Lung (tissue), 12 donors: ENCODE results near the gene TMEM61. TPM values are rescaled to one million over a fixed set of nuclear protein-coding genes. Genes with fewer than 3 reads are reported as not detected.

Source experiments
- ATAC-seq: fragments of 200-7000 bp; cut with Tn5 transposase; one replicate; pipeline ENCODE4 v1.9.1; 2020; ENCODE audit warnings: moderate number of reproducible peaks; ENCODE audit not compliant: insufficient read depth, low FRiP score
- DNase-seq, 3 donors: peaks; one replicate each; pipeline ENCODE4 v3.0.0-alpha.2; 2013 to 2017
- H3K27ac ChIP-seq, 2 donors: one replicate each; pipeline ENCODE4 v1.5.1; 2013; ENCODE audit warnings: mild to moderate bottlenecking in 2 of 2, moderate library complexity in 2 of 2, control low read depth in 1 of 2, inconsistent platforms in 1 of 2, low read depth in 1 of 2, low read length in 1 of 2
- H3K27me3 ChIP-seq, 3 donors: one replicate each; pipeline ENCODE4 v1.5.1; 2013; ENCODE audit warnings: low read length in 2 of 3; ENCODE audit not compliant: control insufficient read depth in 3 of 3, insufficient read depth in 3 of 3
- H3K36me3 ChIP-seq, 4 donors: one replicate each; pipeline ENCODE4 v1.5.1; 2013; ENCODE audit warnings: low read length in 4 of 4, mild to moderate bottlenecking in 1 of 4, moderate library complexity in 1 of 4; ENCODE audit not compliant: control insufficient read depth in 4 of 4, insufficient read depth in 4 of 4
- H3K4me1 ChIP-seq, 5 donors: one replicate each; pipeline ENCODE4 v1.5.1; 2013; ENCODE audit warnings: low read length in 5 of 5, mild to moderate bottlenecking in 2 of 5, moderate library complexity in 1 of 5; ENCODE audit not compliant: control insufficient read depth in 5 of 5, insufficient read depth in 5 of 5
- H3K4me3 ChIP-seq: one replicate; pipeline ENCODE4 v1.5.1; 2013; ENCODE audit warnings: mild to moderate bottlenecking, control low read depth, moderate library complexity
- H3K9ac ChIP-seq, 2 donors: one replicate each; pipeline ENCODE4 v1.5.1; 2013; ENCODE audit warnings: low read length in 2 of 2, control low read depth in 1 of 2; ENCODE audit not compliant: insufficient read depth in 1 of 2
- H3K9me3 ChIP-seq, 4 donors: one replicate each; pipeline ENCODE4 v1.5.1; 2013; ENCODE audit warnings: low read length in 3 of 4, mild to moderate bottlenecking in 1 of 4, moderate library complexity in 1 of 4; ENCODE audit not compliant: control insufficient read depth in 4 of 4, insufficient read depth in 3 of 4
- WGBS, 2 donors: extraction: QIAGEN DNeasy Blood & Tissue Kit; methylation state at CpG; one replicate each; pipeline ENCODE4 v1.1.7; 2013; 5-methylcytosine and 5-hydroxymethylcytosine counted together
- polyA plus RNA-seq, 2 donors: library from polyadenylated mRNA; stranded (reverse); fragments of 200-250 nt; gene quantifications; one replicate each; pipeline ENCODE4 v1.2.1, GENCODE V29; 2013
- total RNA-seq, 2 donors: library from RNA; depleted of rRNA in 1 of 2; stranded (reverse); fragments of >200 nt in 1 of 2; gene quantifications; one replicate each; pipeline ENCODE4 v1.2.1, GENCODE V29; 2014 to 2021
- TF ChIP-seq, protein P1 (sequence below): IDR thresholded peaks from 2 replicates; pipeline ENCODE4 v1.5.1; 2012; ENCODE audit warnings: mild to moderate bottlenecking; ENCODE audit errors: control extremely low read depth, extremely low read depth
- donor health status: control.
- donor health status: control.
- donor health status: Bipolar disorder and iron deficiency.
- donor health status: healthy.
- donor health status: DM: yes; HTN: yes; CAD: no.

The TMEM61 gene
- total and polyA plus RNA-seq, 4 donors = 0.91 to 2.1 (median 1.3) TPM

DNA sequence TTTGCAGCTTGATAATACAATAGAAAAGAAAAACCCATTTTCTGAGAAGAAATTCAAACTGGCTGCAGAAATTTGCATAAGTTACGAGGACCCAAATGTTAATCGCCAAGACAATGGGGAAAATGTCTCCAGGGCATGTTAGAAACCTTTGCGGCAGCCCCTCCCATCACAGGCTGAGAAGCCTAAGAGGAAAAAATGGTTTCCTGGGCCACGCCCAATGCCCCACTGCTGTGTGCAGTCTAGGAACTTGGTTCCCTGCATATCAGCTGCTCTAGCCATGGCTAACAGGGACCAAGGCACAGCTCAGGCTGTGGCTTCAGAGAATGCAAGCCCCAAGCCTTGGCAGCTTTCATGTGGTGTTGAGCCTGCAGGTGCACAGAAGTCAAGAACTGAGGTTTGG lies 37.5 kb upstream of the TMEM61 start:
- ATAC-seq (no peak), DNase-seq (no peak)
- 94 to 96% methylated on average over 4 of the region's 4 CpGs for WGBS, 2 donors
- Histone ChIP-seq H3K27me3 (no peaks in the 10 kb centered on the region), H3K9ac (no peak overlapping the region), H3K4me3 (no peak overlapping the region), H3K36me3 (no peaks in the 10 kb centered on the region), H3K9me3 (no peaks in the 10 kb centered on the region), H3K4me1 (peaks cover 0 to 3% (median 0%) of the 10 kb centered on the region in 5 donors), H3K27ac (no peak overlapping the region)
- TF ChIP-seq, protein P1, sequence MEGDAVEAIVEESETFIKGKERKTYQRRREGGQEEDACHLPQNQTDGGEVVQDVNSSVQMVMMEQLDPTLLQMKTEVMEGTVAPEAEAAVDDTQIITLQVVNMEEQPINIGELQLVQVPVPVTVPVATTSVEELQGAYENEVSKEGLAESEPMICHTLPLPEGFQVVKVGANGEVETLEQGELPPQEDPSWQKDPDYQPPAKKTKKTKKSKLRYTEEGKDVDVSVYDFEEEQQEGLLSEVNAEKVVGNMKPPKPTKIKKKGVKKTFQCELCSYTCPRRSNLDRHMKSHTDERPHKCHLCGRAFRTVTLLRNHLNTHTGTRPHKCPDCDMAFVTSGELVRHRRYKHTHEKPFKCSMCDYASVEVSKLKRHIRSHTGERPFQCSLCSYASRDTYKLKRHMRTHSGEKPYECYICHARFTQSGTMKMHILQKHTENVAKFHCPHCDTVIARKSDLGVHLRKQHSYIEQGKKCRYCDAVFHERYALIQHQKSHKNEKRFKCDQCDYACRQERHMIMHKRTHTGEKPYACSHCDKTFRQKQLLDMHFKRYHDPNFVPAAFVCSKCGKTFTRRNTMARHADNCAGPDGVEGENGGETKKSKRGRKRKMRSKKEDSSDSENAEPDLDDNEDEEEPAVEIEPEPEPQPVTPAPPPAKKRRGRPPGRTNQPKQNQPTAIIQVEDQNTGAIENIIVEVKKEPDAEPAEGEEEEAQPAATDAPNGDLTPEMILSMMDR = no peak

DNA sequence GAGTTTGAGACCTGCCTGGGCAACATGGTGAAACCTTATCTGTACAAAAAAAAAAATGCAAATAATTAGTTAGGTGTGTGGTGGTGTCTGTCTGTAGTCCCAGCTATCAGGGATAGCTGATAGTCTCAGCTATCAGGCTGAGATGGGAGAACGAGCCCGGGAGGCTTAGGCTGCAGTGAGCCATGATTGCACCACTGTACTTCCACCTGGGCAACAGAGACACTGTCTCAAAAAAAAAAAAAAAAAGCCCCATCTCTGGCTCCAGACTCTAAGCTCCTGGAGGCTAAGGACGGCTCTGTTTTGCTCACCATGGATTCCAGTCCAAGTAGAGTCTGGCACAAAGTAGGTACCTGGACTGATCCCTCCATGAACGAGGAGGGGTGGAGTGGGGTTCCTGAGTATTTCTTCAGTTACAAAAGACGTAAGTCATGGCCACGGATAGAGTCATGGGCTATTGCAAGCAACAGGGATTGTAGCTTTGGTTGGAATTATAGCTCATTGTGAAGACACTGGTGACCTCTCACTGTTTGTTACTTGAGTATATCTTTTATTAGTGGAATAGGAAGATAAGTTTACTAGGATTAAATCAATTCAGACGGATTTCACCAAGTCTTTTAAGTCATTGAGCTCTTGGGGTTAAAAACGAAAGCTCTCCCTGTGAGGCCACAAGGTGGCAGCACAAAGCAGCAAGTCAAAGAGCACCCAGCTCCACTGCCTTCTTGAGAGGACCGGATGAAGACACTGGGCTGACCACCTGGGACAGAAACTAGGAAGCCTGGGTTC lies 35.6 kb upstream of the TMEM61 start:
- Histone ChIP-seq H3K9ac (no peak overlapping the region), H3K4me3 (no peak overlapping the region), H3K36me3 (no peaks in the 10 kb centered on the region), H3K27ac (no peak overlapping the region), H3K27me3 (no peaks in the 10 kb centered on the region), H3K9me3 (no peaks in the 10 kb centered on the region), H3K4me1 (peaks cover 0 to 3% (median 0%) of the 10 kb centered on the region in 5 donors)
- WGBS, 2 donors = 35 to 45% methylated on average over 9 of the region's 9 CpGs
- TF ChIP-seq, protein P1 = peak; percentile 67
- DNase-seq (peak; percentile 72 to 86 (median 80)), ATAC-seq (peak; percentile 69)

DNA sequence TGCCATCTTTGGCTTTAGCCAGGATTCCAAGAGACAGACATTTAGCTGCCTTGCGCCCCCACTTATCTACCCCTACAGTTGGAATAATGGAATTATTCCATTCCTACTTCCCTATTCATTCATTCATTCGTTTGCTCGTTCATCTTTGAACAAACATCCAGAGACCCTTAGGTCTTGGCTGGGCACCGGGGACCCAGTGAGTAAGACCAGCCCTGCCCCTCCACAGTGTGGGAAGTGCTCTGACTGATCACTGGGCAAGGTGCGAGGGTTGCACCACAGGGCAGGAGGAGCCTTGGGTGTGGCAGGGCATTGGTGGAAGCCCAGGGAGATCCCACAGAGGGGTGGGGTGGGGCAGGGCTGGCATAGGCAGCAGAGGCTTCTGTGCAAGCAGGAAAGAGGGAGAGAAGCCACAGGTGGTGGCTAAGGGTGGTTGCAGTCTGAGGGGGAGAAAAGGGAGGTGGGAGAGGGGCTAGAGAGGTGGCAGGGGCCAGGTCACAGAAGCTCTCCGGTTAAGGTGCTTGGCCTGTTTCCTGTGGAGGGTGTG lies 35.0 kb upstream of the TMEM61 start:
- no peak for DNase-seq
- no peak overlapping the region for H3K27ac ChIP-seq
- TF ChIP-seq, protein P1 = no peak
- H3K9ac ChIP-seq = no peak overlapping the region
- no peaks in the 10 kb centered on the region for H3K27me3 ChIP-seq
- H3K4me1 ChIP-seq = peaks cover 0 to 6% (median 0%) of the 10 kb centered on the region in 5 donors
- 53 to 59% methylated on average over 6 of the region's 6 CpGs for WGBS, 2 donors
- no peak overlapping the region for H3K4me3 ChIP-seq
- peak; percentile 53 for ATAC-seq
- no peaks in the 10 kb centered on the region for H3K9me3 ChIP-seq
- H3K36me3 ChIP-seq = no peaks in the 10 kb centered on the region
